MCF 10A (cell line): ENCODE results near the gene DUSP8. TPM values are rescaled to one million over a fixed set of nuclear protein-coding genes. Genes with fewer than 3 reads are reported as not detected.

Source experiments
- BruUV-seq: library from RNA; stranded (reverse); fragments of 400-500 nt; replicated peaks from 2 replicates; lab custom pipeline; 2021; lab: Mats Ljungman, UMichigan
- CTCF ChIA-PET: fragments of 300-600 bp; sonication (Branson Sonifier 250); formaldehyde crosslinking; extraction: SDS; loops from one replicate; lab custom pipeline; 2021; ENCODE audit warnings: antibody characterized with exemption, inconsistent platforms; lab: Yijun Ruan, JAX
- POLR2A ChIA-PET: fragments of 300-600, 350-650 bp; sonication (Branson Sonifier 250); formaldehyde crosslinking; extraction: SDS; loops from one replicate; lab custom pipeline; 2020; ENCODE audit warnings: antibody characterized with exemption, inconsistent platforms; lab: Yijun Ruan, JAX
- DNase-seq: peaks from one replicate; pipeline ENCODE4 v3.0.0-alpha.2; 2018; ENCODE audit not compliant: unreplicated experiment
- H3K27ac Mint-ChIP-seq: one replicate; pipeline ENCODE4 v1.8.0; 2022; ENCODE audit warnings: mild to moderate bottlenecking, low read depth, mixed read lengths; ENCODE audit not compliant: unreplicated experiment
- H3K27me3 Mint-ChIP-seq: one replicate; pipeline ENCODE4 v1.8.0; 2022; ENCODE audit warnings: mixed read lengths; ENCODE audit not compliant: insufficient read depth, unreplicated experiment
- H3K36me3 Mint-ChIP-seq: one replicate; pipeline ENCODE4 v1.8.0; 2022; ENCODE audit warnings: mild to moderate bottlenecking, moderate library complexity, mixed read lengths; ENCODE audit not compliant: insufficient read depth, unreplicated experiment
- H3K4me1 Mint-ChIP-seq: one replicate; pipeline ENCODE4 v1.8.0; 2022; ENCODE audit warnings: mixed read lengths; ENCODE audit not compliant: insufficient read depth, unreplicated experiment
- H3K4me3 Mint-ChIP-seq: one replicate; pipeline ENCODE4 v1.8.0; 2022; ENCODE audit warnings: mild to moderate bottlenecking, moderate library complexity, mixed read lengths; ENCODE audit not compliant: unreplicated experiment
- H3K9me3 Mint-ChIP-seq: one replicate; pipeline ENCODE4 v1.8.0; 2022; ENCODE audit warnings: mixed read lengths; ENCODE audit not compliant: unreplicated experiment
- intact Hi-C: fragments of 100-400 bp; cut with micrococcal nuclease; formaldehyde crosslinking; loops from 2 replicates; pipeline ENCODE4 v1.14.1; 2022
- total RNA-seq: library from RNA; stranded (reverse); gene quantifications from 2 replicates; pipeline ENCODE4 v1.2.3, GENCODE V29; 2022
- TF ChIP-seq, protein P1 (sequence below): fragments of 200-600 bp; IDR thresholded peaks from one replicate; pipeline ENCODE4 v1.8.0; 2022; ENCODE audit warnings: antibody characterized with exemption, mild to moderate bottlenecking; ENCODE audit not compliant: unreplicated experiment

The DUSP8 gene
- total RNA-seq, 1 experiment from 2014 or later = 17.6 TPM

GRCh38 chr11:1509626-1510255 lies 62.3 kb downstream of the DUSP8 start:
- Mint-ChIP-seq H3K4me1 (peaks cover 9% of the 10 kb centered on the region), H3K4me3 (no peak overlapping the region), H3K27me3 (no peaks in the 10 kb centered on the region), H3K9me3 (no peaks in the 10 kb centered on the region), H3K27ac (peak overlapping the region; percentile 19), H3K36me3 (no peaks in the 10 kb centered on the region)
- TF ChIP-seq, protein P1, sequence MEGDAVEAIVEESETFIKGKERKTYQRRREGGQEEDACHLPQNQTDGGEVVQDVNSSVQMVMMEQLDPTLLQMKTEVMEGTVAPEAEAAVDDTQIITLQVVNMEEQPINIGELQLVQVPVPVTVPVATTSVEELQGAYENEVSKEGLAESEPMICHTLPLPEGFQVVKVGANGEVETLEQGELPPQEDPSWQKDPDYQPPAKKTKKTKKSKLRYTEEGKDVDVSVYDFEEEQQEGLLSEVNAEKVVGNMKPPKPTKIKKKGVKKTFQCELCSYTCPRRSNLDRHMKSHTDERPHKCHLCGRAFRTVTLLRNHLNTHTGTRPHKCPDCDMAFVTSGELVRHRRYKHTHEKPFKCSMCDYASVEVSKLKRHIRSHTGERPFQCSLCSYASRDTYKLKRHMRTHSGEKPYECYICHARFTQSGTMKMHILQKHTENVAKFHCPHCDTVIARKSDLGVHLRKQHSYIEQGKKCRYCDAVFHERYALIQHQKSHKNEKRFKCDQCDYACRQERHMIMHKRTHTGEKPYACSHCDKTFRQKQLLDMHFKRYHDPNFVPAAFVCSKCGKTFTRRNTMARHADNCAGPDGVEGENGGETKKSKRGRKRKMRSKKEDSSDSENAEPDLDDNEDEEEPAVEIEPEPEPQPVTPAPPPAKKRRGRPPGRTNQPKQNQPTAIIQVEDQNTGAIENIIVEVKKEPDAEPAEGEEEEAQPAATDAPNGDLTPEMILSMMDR = no peak
- BruUV-seq = no TSS peak
- intact Hi-C loops = no loop called here
- ChIA-PET POLR2A (no interaction called here), CTCF (no interaction called here)
- DNase-seq = no peak

- TF ChIP-seq, protein P1 = no peak
- H3K4me1 Mint-ChIP-seq = peaks cover 5% of the 10 kb centered on the region
Observed at GRCh38 chr11:1508986-1509385, 63.1 kb downstream of the DUSP8 start.

GRCh38 chr11:1508491-1508891 lies 63.6 kb downstream of the DUSP8 start:
- Mint-ChIP-seq H3K27me3 (no peaks in the 10 kb centered on the region), H3K4me1 (peaks cover 3% of the 10 kb centered on the region), H3K4me3 (no peak overlapping the region), H3K27ac (no peak overlapping the region), H3K36me3 (no peaks in the 10 kb centered on the region), H3K9me3 (no peaks in the 10 kb centered on the region)
- intact Hi-C loops = no loop called here
- ChIA-PET POLR2A (no interaction called here), CTCF (interaction anchor here (0.6 kb wide), 1 partner anchor 210 kb away, joined by 3 read pairs; no protein-coding TSS in a partner anchor)
- TF ChIP-seq, protein P1 = no peak
- BruUV-seq = no TSS peak
- DNase-seq = no peak

More at GRCh38 chr11:1508986-1509385, 63.1 kb downstream of the DUSP8 start:
- CTCF ChIA-PET = no interaction called here
- Mint-ChIP-seq H3K4me3 (no peak overlapping the region), H3K27me3 (no peaks in the 10 kb centered on the region), H3K9me3 (no peaks in the 10 kb centered on the region), H3K36me3 (no peaks in the 10 kb centered on the region), H3K27ac (peak overlapping the region; percentile 19)
- no peak for DNase-seq
- intact Hi-C loops = no loop called here
- no TSS peak for BruUV-seq
- POLR2A ChIA-PET = no interaction called here

DNA sequence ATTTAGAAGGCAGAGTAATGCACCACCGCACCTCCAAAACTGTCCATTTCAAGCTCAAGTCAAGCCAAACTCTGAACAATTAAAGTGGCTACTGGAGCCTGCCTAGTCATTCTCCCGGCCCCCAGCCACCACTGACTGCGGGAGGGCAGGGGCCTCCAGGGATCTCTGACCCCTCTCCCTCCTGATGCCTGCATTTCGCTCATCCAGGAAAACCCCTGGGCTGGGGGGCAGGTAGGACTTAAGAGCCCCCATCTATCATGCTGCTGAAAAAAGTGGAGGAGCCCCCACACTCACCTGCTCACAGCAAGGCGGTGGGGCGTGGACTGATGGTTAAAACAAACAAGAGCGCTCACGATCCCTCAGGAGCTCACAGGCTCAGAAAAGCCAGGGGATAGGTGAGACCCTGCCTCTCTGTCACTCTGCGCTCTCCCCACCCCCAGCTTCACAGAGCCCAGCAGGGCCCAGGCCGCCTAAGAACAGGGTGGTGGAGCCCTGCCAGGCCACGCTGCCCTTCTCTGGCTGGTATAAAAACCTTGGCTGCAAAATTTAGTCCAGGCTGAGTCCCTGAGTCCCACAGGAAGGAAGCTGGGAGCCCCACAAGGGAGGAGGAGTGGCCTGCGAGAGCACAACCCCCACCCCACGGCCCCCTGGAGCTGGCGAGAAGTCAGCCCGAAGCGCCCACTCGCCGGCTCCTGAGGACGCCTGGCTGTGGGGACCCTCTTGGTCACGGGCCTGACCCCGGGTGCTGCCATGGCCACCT lies 64.5 kb downstream of the DUSP8 start:
- ChIA-PET CTCF (interaction anchor here (0.6 kb wide), 1 partner anchor 209 kb away, joined by 3 read pairs; no protein-coding TSS in a partner anchor), POLR2A (interaction anchor here (0.5 kb wide), 1 partner anchor 172 kb away, joined by 4 read pairs; no protein-coding TSS in a partner anchor)
- TF ChIP-seq, protein P1 = no peak
- no peaks in the 10 kb centered on the region for H3K36me3 Mint-ChIP-seq
- no peaks in the 10 kb centered on the region for H3K9me3 Mint-ChIP-seq
- no peak for DNase-seq
- no TSS peak for BruUV-seq
- H3K27ac Mint-ChIP-seq = no peak overlapping the region
- intact Hi-C loops = no loop called here
- H3K4me1 Mint-ChIP-seq = no peaks in the 10 kb centered on the region
- H3K4me3 Mint-ChIP-seq = no peak overlapping the region
- H3K27me3 Mint-ChIP-seq = no peaks in the 10 kb centered on the region
